Measurements from ENCODE around the gene MEAK7. TPM values are rescaled to one million over a fixed set of nuclear protein-coding genes. Genes with fewer than 3 reads are reported as not detected.

Gene MEAK7
- total and polyA plus RNA-seq, 2 of the 4 experiments (the other 2 are of a cell fraction), result 27.4 to 39.0 TPM

- Histone ChIP-seq H2AK9ac (replicated peaks; ENCODE audit: low read depth, low read length, poor library complexity) (no peak overlapping the region), H4K5ac (ENCODE audit: low read depth, low read length) (no peak overlapping the region), H3K56ac (ENCODE audit: extremely low read depth, insufficient read depth, low read length) (no peak overlapping the region), H2AFZ (replicated peaks; ENCODE audit: low read length, poor library complexity) (no peak overlapping the region), H3K4me2 (ENCODE audit: low read depth, low read length) (no peak overlapping the region), H2AK5ac (ENCODE audit: low read depth, low read length) (peak overlapping the region; percentile 35; the same call in 1 of the 2 replicates), H3K27me3 (ENCODE audit: control insufficient read depth, insufficient read depth, low read length) (no peaks in the 10 kb centered on the region), H3K79me1 (ENCODE audit: low read depth in 1 of 2, low read length in 2 of 2) (peaks cover 0 to 5% of the 10 kb centered on the region in 2 experiments; a peak in 2 of 4 replicates), H3K18ac (ENCODE audit: low read depth, low read length) (no peak overlapping the region), H3K27ac (ENCODE audit: insufficient read depth, low read length) (no peak overlapping the region), H3K23ac (ENCODE audit: low read depth, low read length) (no peak overlapping the region), H3K14ac (replicated peaks; ENCODE audit: low read depth, low read length) (peak overlapping the region; percentile 44; the same call in 1 of the 2 replicates), H2BK5ac (ENCODE audit: low read depth, low read length, poor library complexity, severe bottlenecking) (no peak overlapping the region), H2BK120ac (ENCODE audit: low read depth, low read length) (peak overlapping the region; percentile 69; the same call in 1 of the 2 replicates), H4K8ac (ENCODE audit: low read depth in 2 of 2, low read length in 2 of 2) (peak overlapping the region in 1 of 2 experiments; percentile 65; a peak in 1 of 4 replicates), H3K4ac (ENCODE audit: low read depth, low read length) (peak overlapping the region; percentile 73; the same call in 1 of the 2 replicates), H2BK20ac (ENCODE audit: low read depth, low read length) (peak overlapping the region; percentile 91; the same call in 1 of the 2 replicates), H3K36me3 (ENCODE audit: control insufficient read depth, insufficient read depth, low read length) (no peaks in the 10 kb centered on the region), H3K4me3 (ENCODE audit: insufficient read depth, low read depth, low read length) (no peak overlapping the region), H4K20me1 (ENCODE audit: insufficient read depth, low read length) (no peaks in the 10 kb centered on the region), H3K4me1 (ENCODE audit: control insufficient read depth, insufficient read depth, low read length) (peaks cover 8% of the 10 kb centered on the region), H3K9me1 (ENCODE audit: insufficient read depth, low read length) (peaks cover 5% of the 10 kb centered on the region; the same call in 1 of the 2 replicates), H3K9me3 (ENCODE audit: control insufficient read depth, insufficient read depth, low read length) (no peaks in the 10 kb centered on the region), H3K9ac (ENCODE audit: low read depth, low read length) (no peak overlapping the region), H4K91ac (ENCODE audit: insufficient read depth, low read depth, low read length) (peak overlapping the region; percentile 66), H2BK15ac (ENCODE audit: low read depth, low read length) (peak overlapping the region; percentile 78; the same call in 1 of the 3 replicates)
- WGBS, 2 experiments (ENCODE audit: extremely low coverage in 2 of 2, insufficient read length in 1 of 2), result 82% methylated on average over 7 of the region's 12 CpGs; no CpG with 5 or more reads in 1 of the 2 experiments
- dilution Hi-C loops (cut with HindIII; ENCODE audit: low sequenced_read_pairs, unreplicated experiment), result no loop called here
- in situ Hi-C loops (cut with MboI; ENCODE audit: low sequenced_read_pairs), result no loop called here
- CTCF ChIA-PET, result interaction anchor here (0.5 kb wide), 1 partner anchor 151 kb away, joined by 3 read pairs; no protein-coding TSS in a partner anchor
- intact Hi-C loops (cut with micrococcal nuclease), result loop anchor here (10.0 kb wide), 1 partner anchor 447 kb away; no protein-coding TSS in a partner anchor
- ATAC-seq (ENCODE audit: low read depth) (no peak), DNase-seq (no peak)
- POLR2A ChIA-PET (ENCODE audit: unreplicated experiment), result no interaction called here
- no peak for TF ChIP-seq RCOR1 (IDR thresholded peaks at IDR 0.05; ENCODE audit: insufficient replicate concordance, low read length)
- no peak for TF ChIP-seq SMC3 (IDR thresholded peaks at IDR 0.05; ENCODE audit: low read depth, low read length)
- no TSS peak for BruUV-seq (replicated peaks)
Measured at GRCh38 chr16:84517366-84517765, 12.9 kb upstream of the MEAK7 start.
